ENCODE measurements around the gene SPAG8. TPM values are rescaled to one million over a fixed set of nuclear protein-coding genes. Genes with fewer than 3 reads are reported as not detected.

The SPAG8 gene
- polyA plus RNA-seq, 1 donor (not counting 4 experiments of a cell fraction or from before 2014, with no cell fraction given) = 0.08 TPM

GRCh38 chr9:35801328-35802128, 10.5 kb downstream of the SPAG8 start:
- no peak overlapping the region for H3K4me3 ChIP-seq (ENCODE audit: control insufficient read depth in 2 of 3, extremely low read depth in 1 of 3, insufficient read depth in 2 of 3, low read depth in 1 of 3, low read length in 3 of 3)
- H3K27me3 ChIP-seq (ENCODE audit: control insufficient read depth, extremely low read depth, insufficient read depth, low read length) = no peaks in the 10 kb centered on the region
- no peaks in the 10 kb centered on the region for H3K9me3 ChIP-seq (ENCODE audit: control insufficient read depth, low read depth, low read length)
- DNase-seq (ENCODE audit: low read depth, low spot score) = no peak
- dilution Hi-C loops (cut with MboI; ENCODE audit: extremely low pct_ligation_motif_present, low sequenced_read_pairs) = no loop called here
- TF ChIP-seq EZH2 (IDR thresholded peaks at IDR 0.05; ENCODE audit: low read length) (no peak), CTCF (optimal IDR thresholded peaks at IDR 0.05 in 1 of 3, IDR thresholded peaks at IDR 0.05 in 1 of 3, conservative IDR thresholded peaks at IDR 0.05 in 1 of 3; ENCODE audit: extremely low read depth in 1 of 3, insufficient read depth in 2 of 3, low read length in 3 of 3) (no peak)
- no peak overlapping the region for H3K27ac ChIP-seq (ENCODE audit: control insufficient read depth, insufficient read depth, low read length)
- no peaks in the 10 kb centered on the region for H3K79me2 ChIP-seq (ENCODE audit: control insufficient read depth, insufficient read depth, low read length)
- no peak for FAIRE-seq
- no peaks in the 10 kb centered on the region for H4K20me1 ChIP-seq (ENCODE audit: control insufficient read depth, extremely low read depth, insufficient read depth, low read length)
- H3K9ac ChIP-seq (ENCODE audit: control insufficient read depth, extremely low read depth, insufficient read depth, low read length) = no peak overlapping the region
- peaks cover 0 to 2% of the 10 kb centered on the region in 2 experiments for H3K36me3 ChIP-seq (ENCODE audit: control insufficient read depth in 2 of 2, extremely low read depth in 1 of 2, insufficient read depth in 2 of 2, low read length in 2 of 2)
- H3K4me1 ChIP-seq (ENCODE audit: control insufficient read depth, extremely low read depth, insufficient read depth, low read length) = peaks cover 13% of the 10 kb centered on the region
- no peak overlapping the region for H2AFZ ChIP-seq (ENCODE audit: control insufficient read depth, low read length)
- H3K4me2 ChIP-seq (ENCODE audit: control insufficient read depth, extremely low read depth, insufficient read depth, low read depth, low read length) = no peak overlapping the region
- no peaks in the 10 kb centered on the region for H3K9me1 ChIP-seq (ENCODE audit: control insufficient read depth, extremely low read depth, insufficient read depth, low read length)

GRCh38 chr9:35800530-35800929, 11.5 kb downstream of the SPAG8 start:
- Histone ChIP-seq H3K9me1 (ENCODE audit: control insufficient read depth, extremely low read depth, insufficient read depth, low read length) (no peaks in the 10 kb centered on the region), H3K79me2 (ENCODE audit: control insufficient read depth, insufficient read depth, low read length) (no peaks in the 10 kb centered on the region), H3K4me2 (ENCODE audit: control insufficient read depth, extremely low read depth, insufficient read depth, low read depth, low read length) (no peak overlapping the region), H3K4me1 (ENCODE audit: control insufficient read depth, extremely low read depth, insufficient read depth, low read length) (peaks cover 19% of the 10 kb centered on the region), H3K27me3 (ENCODE audit: control insufficient read depth, extremely low read depth, insufficient read depth, low read length) (no peaks in the 10 kb centered on the region), H3K4me3 (ENCODE audit: control insufficient read depth in 2 of 3, extremely low read depth in 1 of 3, insufficient read depth in 2 of 3, low read depth in 1 of 3, low read length in 3 of 3) (no peak overlapping the region), H3K9me3 (ENCODE audit: control insufficient read depth, low read depth, low read length) (no peaks in the 10 kb centered on the region), H3K36me3 (ENCODE audit: control insufficient read depth in 2 of 2, extremely low read depth in 1 of 2, insufficient read depth in 2 of 2, low read length in 2 of 2) (peaks cover 0 to 2% of the 10 kb centered on the region in 2 experiments), H3K27ac (ENCODE audit: control insufficient read depth, insufficient read depth, low read length) (no peak overlapping the region), H4K20me1 (ENCODE audit: control insufficient read depth, extremely low read depth, insufficient read depth, low read length) (no peaks in the 10 kb centered on the region), H3K9ac (ENCODE audit: control insufficient read depth, extremely low read depth, insufficient read depth, low read length) (no peak overlapping the region), H2AFZ (ENCODE audit: control insufficient read depth, low read length) (no peak overlapping the region)
- no peak for FAIRE-seq
- dilution Hi-C loops (cut with MboI; ENCODE audit: extremely low pct_ligation_motif_present, low sequenced_read_pairs) = no loop called here
- DNase-seq (ENCODE audit: low read depth, low spot score) = no peak
- TF ChIP-seq CTCF (optimal IDR thresholded peaks at IDR 0.05 in 1 of 3, IDR thresholded peaks at IDR 0.05 in 1 of 3, conservative IDR thresholded peaks at IDR 0.05 in 1 of 3; ENCODE audit: extremely low read depth in 1 of 3, insufficient read depth in 2 of 3, low read length in 3 of 3) (no peak), EZH2 (IDR thresholded peaks at IDR 0.05; ENCODE audit: low read length) (no peak)

All from keratinocyte (primary cell).